Peyer's patch (tissue), 4 donors: ENCODE data around the gene DIS3L2. TPM values are rescaled to one million over a fixed set of nuclear protein-coding genes. Genes with fewer than 3 reads are reported as not detected.

ENCODE experiments used
- DNase-seq, 3 donors: peaks; one replicate each; pipeline ENCODE4 v3.0.0-alpha.2; 2017 to 2019
- H3K27ac ChIP-seq, 4 donors: fragments of 200-600 bp; sonication (generic); one replicate each; pipeline ENCODE4 v1.5.1; 2016 to 2019
- H3K27me3 ChIP-seq, 2 donors: fragments of 200-600 bp; sonication (generic); one replicate each; pipeline ENCODE4 v1.5.1; 2019
- H3K36me3 ChIP-seq, 3 donors: fragments of 200-600 bp; sonication (generic); one replicate each; pipeline ENCODE4 v1.5.1; 2016 to 2019
- H3K4me1 ChIP-seq, 4 donors: fragments of 200-600 bp; sonication (generic); one replicate each; pipeline ENCODE4 v1.5.1; 2016 to 2019
- H3K4me3 ChIP-seq, 4 donors: fragments of 200-600 bp; sonication (generic); 1 replicate in 3 of 4; 2 replicates in 1 of 4; pipeline ENCODE4 v1.5.1; 2016 to 2019; ENCODE audit warnings: mild to moderate bottlenecking in 1 of 4
- H3K9me3 ChIP-seq, 4 donors: fragments of 200-600 bp; sonication (generic); one replicate each; pipeline ENCODE4 v1.5.1; 2016 to 2019; ENCODE audit warnings: mild to moderate bottlenecking in 1 of 4
- CTCF ChIP-seq, 6 experiments: fragments of 450-650 bp in 4 of 6; fragments of 200-600 bp in 2 of 6; sonication (generic) in 1 of 6; IDR thresholded peaks; one replicate each; pipeline ENCODE4 v1.5.1; 2017 to 2019; ENCODE audit warnings: antibody characterized with exemption in 6 of 6, mild to moderate bottlenecking in 3 of 6, moderate library complexity in 1 of 6
- POLR2A ChIP-seq, 2 donors: fragments of 450-650 bp; IDR thresholded peaks; one replicate each; pipeline ENCODE4 v1.5.1; 2017; ENCODE audit warnings: antibody characterized with exemption in 2 of 2, mild to moderate bottlenecking in 2 of 2, moderate library complexity in 2 of 2
- total RNA-seq, 4 donors: library from RNA; depleted of rRNA; stranded (reverse); fragments of >200 nt; gene quantifications; one replicate each; pipeline ENCODE4 v1.1.0, GENCODE V29; 2016

The DIS3L2 gene
- total RNA-seq, 4 donors from 2014 or later, result 26.4 to 147 (median 58.3) TPM

- no peaks in the 10 kb centered on the region for H3K36me3 ChIP-seq
- no peaks in the 10 kb centered on the region for H3K27me3 ChIP-seq
- H3K27ac ChIP-seq, result no peak overlapping the region
- TF ChIP-seq POLR2A (IDR thresholded peaks at IDR 0.05) (no peak), CTCF (IDR thresholded peaks at IDR 0.05) (no peak)
- no peak overlapping the region for H3K4me3 ChIP-seq
- no peak for DNase-seq
- peaks cover 0 to 4% (median 0%) of the 10 kb centered on the region in 4 donors for H3K9me3 ChIP-seq
- peaks cover 0 to 3% (median 0%) of the 10 kb centered on the region in 4 donors for H3K4me1 ChIP-seq
Observed at GRCh38 chr2:232343821-232344220, 382.3 kb downstream of the DIS3L2 start.

- TF ChIP-seq CTCF (IDR thresholded peaks at IDR 0.05) (no peak), POLR2A (IDR thresholded peaks at IDR 0.05) (no peak)
- H3K4me3 ChIP-seq, result no peak overlapping the region
- H3K4me1 ChIP-seq, result peaks cover 0 to 10% (median 0%) of the 10 kb centered on the region in 4 donors
- H3K27ac ChIP-seq, result no peak overlapping the region
- H3K9me3 ChIP-seq, result peaks cover 0 to 6% (median 0%) of the 10 kb centered on the region in 4 donors
- no peaks in the 10 kb centered on the region for H3K27me3 ChIP-seq
- DNase-seq, result no peak
- H3K36me3 ChIP-seq, result no peaks in the 10 kb centered on the region
Observed at GRCh38 chr2:232345251-232345650, 383.7 kb downstream of the DIS3L2 start.

GRCh38 chr2:232347369-232347768 lies 385.9 kb downstream of the DIS3L2 start:
- peaks cover 0 to 16% of the 10 kb centered on the region in 2 donors for H3K27me3 ChIP-seq
- peaks cover 0 to 20% (median 8%) of the 10 kb centered on the region in 4 donors for H3K4me1 ChIP-seq
- TF ChIP-seq POLR2A (IDR thresholded peaks at IDR 0.05) (no peak), CTCF (IDR thresholded peaks at IDR 0.05) (no peak)
- no peak for DNase-seq
- H3K27ac ChIP-seq, result no peak overlapping the region
- peaks cover 0 to 6% (median 0%) of the 10 kb centered on the region in 4 donors for H3K9me3 ChIP-seq
- no peaks in the 10 kb centered on the region for H3K36me3 ChIP-seq
- no peak overlapping the region for H3K4me3 ChIP-seq

GRCh38 chr2:232348936-232349335 lies 387.4 kb downstream of the DIS3L2 start:
- Histone ChIP-seq H3K27ac (no peak overlapping the region), H3K9me3 (peaks cover 0 to 6% (median 0%) of the 10 kb centered on the region in 4 donors), H3K27me3 (peaks cover 0 to 22% of the 10 kb centered on the region in 2 donors), H3K36me3 (no peaks in the 10 kb centered on the region), H3K4me3 (no peak overlapping the region), H3K4me1 (peaks cover 0 to 20% (median 8%) of the 10 kb centered on the region in 4 donors)
- TF ChIP-seq POLR2A (IDR thresholded peaks at IDR 0.05) (no peak), CTCF (IDR thresholded peaks at IDR 0.05) (no peak)
- peak in 2 of 3 donors; percentile 64 to 74 for DNase-seq

- peaks cover 0 to 22% of the 10 kb centered on the region in 2 donors for H3K27me3 ChIP-seq
- peak in 1 of 3 donors; percentile 54 for DNase-seq
Observed at GRCh38 chr2:232349546-232349945, 388.0 kb downstream of the DIS3L2 start.

More at GRCh38 chr2:232349546-232349945, 388.0 kb downstream of the DIS3L2 start:
- Histone ChIP-seq H3K36me3 (no peaks in the 10 kb centered on the region), H3K27ac (no peak overlapping the region), H3K4me3 (no peak overlapping the region), H3K9me3 (peaks cover 0 to 6% (median 0%) of the 10 kb centered on the region in 4 donors), H3K4me1 (peaks cover 0 to 20% (median 8%) of the 10 kb centered on the region in 4 donors)
- TF ChIP-seq CTCF (IDR thresholded peaks at IDR 0.05) (no peak), POLR2A (IDR thresholded peaks at IDR 0.05) (no peak)
